ENCODE data around the gene TP53TG5.
A peak's percentile ranks its signal among the peaks of the same experiment; 100 is the strongest.

Gene TP53TG5

GRCh38 chr20:45361793-45362192, 16.3 kb downstream of the TP53TG5 start:
- no peak for TF ChIP-seq CTCF (IDR thresholded peaks at IDR 0.05; ENCODE audit: insufficient read depth, low read depth, low read length, missing control alignments)
- no peak for DNase-seq (ENCODE audit: low read depth)
- no peak overlapping the region for H3K4me3 ChIP-seq (ENCODE audit: low read depth, low read length)

- DNase-seq (ENCODE audit: low read depth): peak; percentile 25
- no peak overlapping the region for H3K4me3 ChIP-seq (ENCODE audit: low read depth, low read length)
- no peak for TF ChIP-seq CTCF (IDR thresholded peaks at IDR 0.05; ENCODE audit: insufficient read depth, low read depth, low read length, missing control alignments)
Measured at GRCh38 chr20:45359406-45360148, 18.5 kb downstream of the TP53TG5 start.

GRCh38 chr20:45359069-45359405, 19.1 kb downstream of the TP53TG5 start:
- DNase-seq (ENCODE audit: low read depth): no peak
- H3K4me3 ChIP-seq (ENCODE audit: low read depth, low read length): no peak overlapping the region
- no peak for TF ChIP-seq CTCF (IDR thresholded peaks at IDR 0.05; ENCODE audit: insufficient read depth, low read depth, low read length, missing control alignments)

GRCh38 chr20:45358282-45359068, 19.6 kb downstream of the TP53TG5 start:
- DNase-seq (ENCODE audit: low read depth): no peak
- no peak overlapping the region for H3K4me3 ChIP-seq (ENCODE audit: low read depth, low read length)
- TF ChIP-seq CTCF (IDR thresholded peaks at IDR 0.05; ENCODE audit: insufficient read depth, low read depth, low read length, missing control alignments): no peak

GRCh38 chr20:45355209-45356084, 22.7 kb downstream of the TP53TG5 start:
- peak; percentile 24 for DNase-seq (ENCODE audit: low read depth)
- no peak for TF ChIP-seq CTCF (IDR thresholded peaks at IDR 0.05; ENCODE audit: insufficient read depth, low read depth, low read length, missing control alignments)

GRCh38 chr20:45354423-45355208, 23.5 kb downstream of the TP53TG5 start:
- H3K4me3 ChIP-seq (ENCODE audit: low read depth, low read length): no peak overlapping the region
- DNase-seq (ENCODE audit: low read depth): no peak
- no peak for TF ChIP-seq CTCF (IDR thresholded peaks at IDR 0.05; ENCODE audit: insufficient read depth, low read depth, low read length, missing control alignments)

More at GRCh38 chr20:45355209-45356084, 22.7 kb downstream of the TP53TG5 start:
- no peak overlapping the region for H3K4me3 ChIP-seq (ENCODE audit: low read depth, low read length)
